ENCODE data around the gene OXNAD1. TPM values are rescaled to one million over a fixed set of nuclear protein-coding genes. Genes with fewer than 3 reads are reported as not detected.

The OXNAD1 gene
- total RNA-seq, 1 experiment from 2014 or later, result 12.1 TPM

DNA sequence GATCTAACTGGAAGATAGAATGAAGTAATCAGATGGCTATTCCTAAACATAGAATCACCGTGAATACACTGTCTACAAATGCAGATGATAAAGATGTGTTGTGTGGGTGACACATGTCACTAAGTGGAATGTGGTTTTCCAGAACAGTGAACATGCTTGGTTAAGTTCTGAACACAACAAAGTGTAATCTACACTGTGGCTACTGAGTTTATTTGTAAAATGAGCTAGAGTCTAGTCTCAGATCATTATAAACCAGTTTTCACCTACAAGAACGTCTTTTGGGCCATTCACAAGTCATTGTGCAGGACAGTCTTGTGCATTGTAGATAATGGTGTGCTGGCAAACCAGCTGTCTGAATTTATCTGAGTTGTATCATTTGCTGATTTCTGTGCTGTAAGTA, 35.3 kb downstream of the OXNAD1 start:
- Histone ChIP-seq H2AFZ (ENCODE audit: low read depth, low read length, poor library complexity, severe bottlenecking) (no peak overlapping the region), H3K27me3 (ENCODE audit: insufficient read depth, low read length) (no peaks in the 10 kb centered on the region), H3K79me2 (ENCODE audit: insufficient read depth, low read length) (no peaks in the 10 kb centered on the region), H3K9me2 (ENCODE audit: insufficient read depth) (no peaks in the 10 kb centered on the region), H3K9ac (ENCODE audit: low read length) (no peak overlapping the region), H3K4me2 (ENCODE audit: low read length) (no peak overlapping the region), H3K4me3 (replicated peaks in 1 of 2; ENCODE audit: low read depth in 1 of 2, low read length in 2 of 2) (no peak overlapping the region), H3K9me3 (ENCODE audit: control insufficient read depth in 1 of 2, insufficient read depth in 1 of 2, low read depth in 1 of 2, low read length in 2 of 2) (no peaks in the 10 kb centered on the region; a peak in 1 of 4 replicates), H3K36me3 (ENCODE audit: control insufficient read depth in 1 of 2, insufficient read depth in 2 of 2, low read length in 2 of 2) (peaks cover 3 to 6% of the 10 kb centered on the region in 2 experiments; a peak in 2 of 4 replicates), H3K4me1 (ENCODE audit: control insufficient read depth in 1 of 2, insufficient read depth in 2 of 2, low read length in 2 of 2) (no peaks in the 10 kb centered on the region), H4K20me1 (ENCODE audit: insufficient read depth) (no peaks in the 10 kb centered on the region), H3K27ac (ENCODE audit: low read depth, low read length) (no peak overlapping the region)
- ATAC-seq (no peak), DNase-seq (ENCODE audit: low read depth, low spot score) (no peak)
- no TSS peak for BruUV-seq (replicated peaks)
- ChIA-PET POLR2A (no interaction called here), RAD21 (ENCODE audit: low non-redundant PET in 1 of 2, low total read pairs in 2 of 2, uncharacterized antibody in 2 of 2, unreplicated experiment in 2 of 2) (no interaction called here), CTCF (no interaction called here)
- intact Hi-C loops (cut with micrococcal nuclease), result no loop called here
- TF ChIP-seq POLR2AphosphoS5 (IDR thresholded peaks at IDR 0.05; ENCODE audit: low read depth, low read length) (no peak), FOSL1 (IDR thresholded peaks at IDR 0.05; ENCODE audit: low read depth) (no peak)
- TF ChIP-seq, protein P1, sequence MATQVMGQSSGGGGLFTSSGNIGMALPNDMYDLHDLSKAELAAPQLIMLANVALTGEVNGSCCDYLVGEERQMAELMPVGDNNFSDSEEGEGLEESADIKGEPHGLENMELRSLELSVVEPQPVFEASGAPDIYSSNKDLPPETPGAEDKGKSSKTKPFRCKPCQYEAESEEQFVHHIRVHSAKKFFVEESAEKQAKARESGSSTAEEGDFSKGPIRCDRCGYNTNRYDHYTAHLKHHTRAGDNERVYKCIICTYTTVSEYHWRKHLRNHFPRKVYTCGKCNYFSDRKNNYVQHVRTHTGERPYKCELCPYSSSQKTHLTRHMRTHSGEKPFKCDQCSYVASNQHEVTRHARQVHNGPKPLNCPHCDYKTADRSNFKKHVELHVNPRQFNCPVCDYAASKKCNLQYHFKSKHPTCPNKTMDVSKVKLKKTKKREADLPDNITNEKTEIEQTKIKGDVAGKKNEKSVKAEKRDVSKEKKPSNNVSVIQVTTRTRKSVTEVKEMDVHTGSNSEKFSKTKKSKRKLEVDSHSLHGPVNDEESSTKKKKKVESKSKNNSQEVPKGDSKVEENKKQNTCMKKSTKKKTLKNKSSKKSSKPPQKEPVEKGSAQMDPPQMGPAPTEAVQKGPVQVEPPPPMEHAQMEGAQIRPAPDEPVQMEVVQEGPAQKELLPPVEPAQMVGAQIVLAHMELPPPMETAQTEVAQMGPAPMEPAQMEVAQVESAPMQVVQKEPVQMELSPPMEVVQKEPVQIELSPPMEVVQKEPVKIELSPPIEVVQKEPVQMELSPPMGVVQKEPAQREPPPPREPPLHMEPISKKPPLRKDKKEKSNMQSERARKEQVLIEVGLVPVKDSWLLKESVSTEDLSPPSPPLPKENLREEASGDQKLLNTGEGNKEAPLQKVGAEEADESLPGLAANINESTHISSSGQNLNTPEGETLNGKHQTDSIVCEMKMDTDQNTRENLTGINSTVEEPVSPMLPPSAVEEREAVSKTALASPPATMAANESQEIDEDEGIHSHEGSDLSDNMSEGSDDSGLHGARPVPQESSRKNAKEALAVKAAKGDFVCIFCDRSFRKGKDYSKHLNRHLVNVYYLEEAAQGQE (IDR thresholded peaks at IDR 0.05; ENCODE audit: low read depth), result no peak

DNA sequence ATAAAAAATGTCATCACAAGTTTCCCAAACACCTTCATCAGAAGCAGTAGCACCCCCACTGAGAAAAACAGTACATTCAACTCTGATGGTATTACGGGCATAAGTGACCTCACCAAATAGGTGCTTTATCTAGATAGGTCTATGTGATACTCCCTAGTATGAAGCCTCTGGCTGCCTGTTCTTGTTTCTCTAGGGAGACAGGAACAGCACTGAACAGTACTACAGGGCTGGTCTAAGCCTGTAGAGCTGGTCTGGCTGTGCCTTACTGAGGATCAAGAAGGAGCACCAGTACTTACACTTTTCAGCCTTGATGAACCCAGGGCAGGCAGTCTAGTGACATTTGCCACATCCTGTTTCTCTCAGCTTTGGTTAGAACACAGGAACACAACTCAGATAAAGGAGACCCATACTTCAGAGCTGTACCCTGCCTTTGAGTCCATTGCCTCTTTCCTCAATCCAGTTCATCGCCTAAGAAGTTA, 35.9 kb downstream of the OXNAD1 start:
- ChIA-PET POLR2A (no interaction called here), CTCF (no interaction called here)
- H3K4me2 ChIP-seq (ENCODE audit: low read length), result no peak overlapping the region

More for the DNA sequence above, 35.9 kb downstream of the OXNAD1 start:
- RAD21 ChIA-PET (ENCODE audit: low non-redundant PET in 1 of 2, low total read pairs in 2 of 2, uncharacterized antibody in 2 of 2, unreplicated experiment in 2 of 2), result no interaction called here
- Histone ChIP-seq H3K9me3 (ENCODE audit: control insufficient read depth in 1 of 2, insufficient read depth in 1 of 2, low read depth in 1 of 2, low read length in 2 of 2) (no peaks in the 10 kb centered on the region; a peak in 1 of 4 replicates), H3K9ac (ENCODE audit: low read length) (no peak overlapping the region), H3K4me1 (ENCODE audit: control insufficient read depth in 1 of 2, insufficient read depth in 2 of 2, low read length in 2 of 2) (no peaks in the 10 kb centered on the region), H3K9me2 (ENCODE audit: insufficient read depth) (no peaks in the 10 kb centered on the region), H4K20me1 (ENCODE audit: insufficient read depth) (no peaks in the 10 kb centered on the region), H2AFZ (ENCODE audit: low read depth, low read length, poor library complexity, severe bottlenecking) (no peak overlapping the region), H3K36me3 (ENCODE audit: control insufficient read depth in 1 of 2, insufficient read depth in 2 of 2, low read length in 2 of 2) (peaks cover 3 to 6% of the 10 kb centered on the region in 2 experiments; a peak in 1 of 4 replicates), H3K4me3 (replicated peaks in 1 of 2; ENCODE audit: low read depth in 1 of 2, low read length in 2 of 2) (no peak overlapping the region), H3K79me2 (ENCODE audit: insufficient read depth, low read length) (no peaks in the 10 kb centered on the region; the same call in 1 of the 2 replicates), H3K27ac (ENCODE audit: low read depth, low read length) (no peak overlapping the region), H3K27me3 (ENCODE audit: insufficient read depth, low read length) (no peaks in the 10 kb centered on the region)
- no TSS peak for BruUV-seq (replicated peaks)
- ATAC-seq (no peak), DNase-seq (ENCODE audit: low read depth, low spot score) (no peak)
- TF ChIP-seq, protein P2, sequence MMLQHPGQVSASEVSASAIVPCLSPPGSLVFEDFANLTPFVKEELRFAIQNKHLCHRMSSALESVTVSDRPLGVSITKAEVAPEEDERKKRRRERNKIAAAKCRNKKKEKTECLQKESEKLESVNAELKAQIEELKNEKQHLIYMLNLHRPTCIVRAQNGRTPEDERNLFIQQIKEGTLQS (IDR thresholded peaks at IDR 0.05), result no peak
- TF ChIP-seq CBX3 (IDR thresholded peaks at IDR 0.05; ENCODE audit: low read depth), result no peak
- TF ChIP-seq, protein P1 (IDR thresholded peaks at IDR 0.05; ENCODE audit: low read depth), result no peak
- no peak for TF ChIP-seq EZH2phosphoT487 (IDR thresholded peaks at IDR 0.05; ENCODE audit: borderline replicate concordance)
- TF ChIP-seq, protein P3, sequence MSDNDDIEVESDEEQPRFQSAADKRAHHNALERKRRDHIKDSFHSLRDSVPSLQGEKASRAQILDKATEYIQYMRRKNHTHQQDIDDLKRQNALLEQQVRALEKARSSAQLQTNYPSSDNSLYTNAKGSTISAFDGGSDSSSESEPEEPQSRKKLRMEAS (IDR thresholded peaks at IDR 0.05), result no peak
- TF ChIP-seq ELF1 (IDR thresholded peaks at IDR 0.05; ENCODE audit: borderline replicate concordance, low read depth), result no peak
- intact Hi-C loops (cut with micrococcal nuclease), result no loop called here

Data from HCT116 (cell line).